GM12891 (cell line): ENCODE measurements around the gene PHTF1.

ENCODE experiments used
- PAX5 ChIP-seq: IDR thresholded peaks from 2 replicates; pipeline ENCODE4 v1.6.1; 2011; ENCODE audit warnings: low read length, moderate library complexity, mild to moderate bottlenecking; ENCODE audit not compliant: insufficient read depth, severe bottlenecking
- POLR2AphosphoS5 ChIP-seq: IDR thresholded peaks from 2 replicates; pipeline ENCODE4 v1.6.1; 2011; ENCODE audit warnings: low read depth, low read length, control low read depth

DNA sequence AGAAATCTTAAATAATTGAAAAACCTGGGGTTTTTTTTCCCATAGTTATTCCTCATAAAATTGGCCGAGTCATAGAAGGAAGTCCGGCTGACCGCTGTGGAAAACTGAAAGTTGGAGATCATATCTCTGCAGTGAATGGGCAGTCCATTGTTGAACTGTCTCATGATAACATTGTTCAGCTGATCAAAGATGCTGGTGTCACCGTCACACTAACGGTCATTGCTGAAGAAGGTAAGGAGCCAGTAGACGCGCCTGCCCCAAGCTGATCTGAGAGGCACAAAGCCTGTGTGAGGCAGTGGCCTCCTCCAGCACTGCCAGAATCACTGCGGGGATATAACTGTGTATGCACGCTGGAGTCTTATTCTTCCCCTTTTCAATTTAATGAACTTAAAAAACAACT lies 100.3 kb downstream of the PHTF1 start:
- no peak for TF ChIP-seq PAX5
- TF ChIP-seq POLR2AphosphoS5: no peak
